HCT116 (cell line): ENCODE data around the gene HOXD10. TPM values are rescaled to one million over a fixed set of nuclear protein-coding genes. Genes with fewer than 3 reads are reported as not detected.

Source experiments
- ATAC-seq: fragments of 200-7000 bp; cut with Tn5 transposase; 2 replicates; pipeline ENCODE4 v1.9.1; 2020; ENCODE audit warnings: mild to moderate bottlenecking, moderate library complexity
- BruUV-seq: library from RNA; stranded (reverse); fragments of 400-500 nt; replicated peaks from 2 replicates; lab custom pipeline; 2021; lab: Mats Ljungman, UMichigan
- CTCF ChIA-PET: fragments of 300-600 bp; sonication (Branson Sonifier 250); formaldehyde crosslinking; loops from one replicate; lab custom pipeline; 2021; ENCODE audit warnings: antibody characterized with exemption; lab: Charles Lee
- POLR2A ChIA-PET: fragments of 300-600, 350-600 bp; sonication (Branson Sonifier 250); formaldehyde crosslinking; loops from one replicate; lab custom pipeline; 2021; ENCODE audit warnings: antibody characterized with exemption; lab: Charles Lee
- RAD21 ChIA-PET, 2 experiments: fragments of 300-600 bp; sonication (Branson Sonifier 250); formaldehyde crosslinking; loops; one replicate each; lab custom pipeline; 2023; ENCODE audit warnings: low total read pairs in 2 of 2; ENCODE audit not compliant: uncharacterized antibody in 2 of 2, unreplicated experiment in 2 of 2, low non-redundant PET in 1 of 2; lab: Charles Lee
- DNase-seq: peaks from one replicate; pipeline ENCODE4 v3.0.0-alpha.2; 2010; ENCODE audit warnings: low read depth, low spot score
- H2AFZ ChIP-seq: fragments of 200-600 bp; shearing (Covaris generic), sonication (generic); 2 replicates; pipeline ENCODE4 v1.6.1; 2017; ENCODE audit warnings: low read depth, mixed run types, mixed read lengths, antibody characterized with exemption, low read length; ENCODE audit not compliant: poor library complexity, severe bottlenecking
- H3K27ac ChIP-seq: 2 replicates; pipeline ENCODE4 v1.5.1; 2012; ENCODE audit warnings: low read depth, low read length
- H3K27me3 ChIP-seq: fragments of 200-600 bp; sonication (generic); 2 replicates; pipeline ENCODE4 v1.6.1; 2016; ENCODE audit warnings: mixed run types, low read length, mixed read lengths; ENCODE audit not compliant: insufficient read depth
- H3K36me3 ChIP-seq, 2 experiments: fragments of 200-500 bp in 1 of 2; fragments of 200-600 bp in 1 of 2; sonication (Bioruptor generic) in 1 of 2; sonication (generic) in 1 of 2; 2 replicates each; pipeline versions ENCODE4 v1.5.1 to v1.6.1; 2014 to 2016; ENCODE audit warnings: low read length in 2 of 2, inconsistent platforms in 1 of 2, mixed read lengths in 1 of 2, mixed run types in 1 of 2; ENCODE audit not compliant: insufficient read depth in 2 of 2, control insufficient read depth in 1 of 2
- H3K4me1 ChIP-seq, 2 experiments: fragments of 200-600 bp in 1 of 2; sonication (generic) in 1 of 2; 2 replicates each; pipeline versions ENCODE4 v1.5.1 to v1.6.1; 2012 to 2017; ENCODE audit warnings: low read length in 2 of 2, inconsistent platforms in 1 of 2, mild to moderate bottlenecking in 1 of 2, mixed read lengths in 1 of 2, mixed run types in 1 of 2, moderate library complexity in 1 of 2; ENCODE audit not compliant: insufficient read depth in 2 of 2, control insufficient read depth in 1 of 2
- H3K4me2 ChIP-seq: fragments of 200-600 bp; sonication (generic); 2 replicates; pipeline ENCODE4 v1.6.1; 2017; ENCODE audit warnings: mixed run types, low read length, mixed read lengths
- H3K4me3 ChIP-seq, 2 experiments: fragments of 200-600 bp in 1 of 2; sonication (generic) in 1 of 2; replicated peaks in 1 of 2; 2 replicates each; pipeline ENCODE4 v1.5.1; 2011 to 2016; ENCODE audit warnings: low read length in 2 of 2, control low read depth in 1 of 2, low read depth in 1 of 2, mild to moderate bottlenecking in 1 of 2, mixed read lengths in 1 of 2, mixed run types in 1 of 2
- H3K79me2 ChIP-seq: fragments of 200-600 bp; sonication (generic); 2 replicates; pipeline ENCODE4 v1.6.1; 2017; ENCODE audit warnings: mild to moderate bottlenecking, mixed run types, low read length, moderate library complexity, mixed read lengths; ENCODE audit not compliant: insufficient read depth
- H3K9ac ChIP-seq: fragments of 200-600 bp; sonication (generic); 2 replicates; pipeline ENCODE4 v1.6.1; 2016; ENCODE audit warnings: low read length, mixed read lengths
- H3K9me2 ChIP-seq: fragments of 200-600 bp; sonication (generic), shearing (Covaris generic); 2 replicates; pipeline ENCODE4 v1.6.1; 2017; ENCODE audit warnings: mixed run types, mild to moderate bottlenecking, moderate library complexity; ENCODE audit not compliant: insufficient read depth
- H3K9me3 ChIP-seq, 2 experiments: fragments of 200-500 bp in 1 of 2; fragments of 200-600 bp in 1 of 2; sonication (Bioruptor generic) in 1 of 2; sonication (generic) in 1 of 2; 2 replicates each; pipeline ENCODE4 v1.6.1; 2014 to 2017; ENCODE audit warnings: low read length in 2 of 2, mixed read lengths in 2 of 2, inconsistent platforms in 1 of 2, low read depth in 1 of 2, mild to moderate bottlenecking in 1 of 2, mixed run types in 1 of 2, moderate library complexity in 1 of 2; ENCODE audit not compliant: control insufficient read depth in 1 of 2, insufficient read depth in 1 of 2
- H4K20me1 ChIP-seq: fragments of 200-600 bp; sonication (generic), shearing (Covaris generic); 2 replicates; pipeline ENCODE4 v1.6.1; 2017; ENCODE audit warnings: mixed run types, mild to moderate bottlenecking, moderate library complexity; ENCODE audit not compliant: insufficient read depth
- ATF3 ChIP-seq: IDR thresholded peaks from 2 replicates; pipeline ENCODE4 v1.6.1; 2012
- CBX3 ChIP-seq: IDR thresholded peaks from 2 replicates; pipeline ENCODE4 v1.6.1; 2012; ENCODE audit warnings: low read depth
- ELF1 ChIP-seq: IDR thresholded peaks from 2 replicates; pipeline ENCODE4 v1.6.1; 2012; ENCODE audit warnings: low read depth, borderline replicate concordance
- EZH2 ChIP-seq: fragments of 200-600 bp; sonication (generic); IDR thresholded peaks from 2 replicates; pipeline ENCODE4 v1.6.1; 2017; ENCODE audit warnings: antibody characterized with exemption, mixed run types
- EZH2phosphoT487 ChIP-seq: fragments of 200-600 bp; IDR thresholded peaks from 2 replicates; pipeline ENCODE4 v1.6.1; 2018; ENCODE audit warnings: antibody characterized with exemption, borderline replicate concordance
- FOSL1 ChIP-seq: IDR thresholded peaks from 2 replicates; pipeline ENCODE4 v1.6.1; 2012; ENCODE audit warnings: low read depth
- JUND ChIP-seq: IDR thresholded peaks from 2 replicates; pipeline ENCODE4 v1.6.1; 2012
- MAX ChIP-seq: IDR thresholded peaks from 2 replicates; pipeline ENCODE4 v1.6.1; 2012
- RAD21 ChIP-seq: IDR thresholded peaks from 2 replicates; pipeline ENCODE4 v1.6.1; 2012; ENCODE audit warnings: low read depth, mild to moderate bottlenecking
- REST ChIP-seq: IDR thresholded peaks from 2 replicates; pipeline ENCODE4 v1.6.1; 2012; ENCODE audit warnings: low read depth
- SIN3A ChIP-seq: IDR thresholded peaks from 2 replicates; pipeline ENCODE4 v1.6.1; 2012; ENCODE audit warnings: low read depth
- SP1 ChIP-seq: IDR thresholded peaks from 2 replicates; pipeline ENCODE4 v1.6.1; 2012; ENCODE audit warnings: low read depth
- TCF7L2 ChIP-seq: IDR thresholded peaks from 2 replicates; pipeline ENCODE4 v1.7.0; 2011; ENCODE audit warnings: borderline replicate concordance, inconsistent platforms; ENCODE audit not compliant: insufficient read depth, insufficient read length; ENCODE audit errors: extremely low read depth
- ZBTB33 ChIP-seq: IDR thresholded peaks from 2 replicates; pipeline ENCODE4 v1.6.1; 2011; ENCODE audit warnings: mild to moderate bottlenecking, low read length, moderate library complexity; ENCODE audit not compliant: insufficient replicate concordance; ENCODE audit errors: extremely low read depth
- ZFX ChIP-seq: fragments of 450-650 bp; IDR thresholded peaks from 2 replicates; pipeline ENCODE4 v1.6.1; 2017
- ZNF274 ChIP-seq: fragments of 200-500 bp; sonication (Bioruptor generic); IDR thresholded peaks from 2 replicates; pipeline ENCODE4 v1.6.1; 2014; ENCODE audit warnings: mild to moderate bottlenecking, low read depth, low read length, inconsistent platforms
- intact Hi-C: fragments of 100-400 bp; cut with micrococcal nuclease; formaldehyde crosslinking; loops from 2 replicates; pipeline ENCODE4 v1.10.0; 2022
- total RNA-seq: library from RNA; stranded (reverse); gene quantifications from one replicate; pipeline ENCODE4 v1.2.1, GENCODE V29; 2021; ENCODE audit not compliant: unreplicated experiment

The HOXD10 gene
- total RNA-seq, 1 experiment from 2014 or later: not detected

- POLR2A ChIA-PET: no interaction called here
- no TSS peak for BruUV-seq
- Histone ChIP-seq H2AFZ (no peak overlapping the region), H4K20me1 (no peaks in the 10 kb centered on the region), H3K79me2 (no peaks in the 10 kb centered on the region), H3K9me3 (no peaks in the 10 kb centered on the region), H3K4me2 (no peak overlapping the region), H3K4me3 (no peak overlapping the region), H3K4me1 (no peaks in the 10 kb centered on the region), H3K27me3 (no peaks in the 10 kb centered on the region), H3K9me2 (no peaks in the 10 kb centered on the region), H3K36me3 (no peaks in the 10 kb centered on the region), H3K9ac (no peak overlapping the region), H3K27ac (no peak overlapping the region)
- intact Hi-C loops: no loop called here
- RAD21 ChIA-PET: no interaction called here
- ATAC-seq (no peak), DNase-seq (no peak)
- TF ChIP-seq EZH2phosphoT487 (no peak), RAD21 (no peak), ELF1 (no peak), SIN3A (no peak), ATF3 (no peak), SP1 (no peak), FOSL1 (no peak), JUND (no peak), MAX (no peak), ZBTB33 (no peak), ZNF274 (no peak), EZH2 (no peak), CBX3 (no peak), REST (no peak), ZFX (no peak), TCF7L2 (no peak)
- CTCF ChIA-PET: no interaction called here
These were observed 45.0 kb upstream of the HOXD10 start for GRCh38 chr2:176071330-176072291.
